ENCODE measurements around the gene ZKSCAN8.
A peak's percentile ranks its signal among the peaks of the same experiment; 100 is the strongest.

ZKSCAN8 gene

DNA sequence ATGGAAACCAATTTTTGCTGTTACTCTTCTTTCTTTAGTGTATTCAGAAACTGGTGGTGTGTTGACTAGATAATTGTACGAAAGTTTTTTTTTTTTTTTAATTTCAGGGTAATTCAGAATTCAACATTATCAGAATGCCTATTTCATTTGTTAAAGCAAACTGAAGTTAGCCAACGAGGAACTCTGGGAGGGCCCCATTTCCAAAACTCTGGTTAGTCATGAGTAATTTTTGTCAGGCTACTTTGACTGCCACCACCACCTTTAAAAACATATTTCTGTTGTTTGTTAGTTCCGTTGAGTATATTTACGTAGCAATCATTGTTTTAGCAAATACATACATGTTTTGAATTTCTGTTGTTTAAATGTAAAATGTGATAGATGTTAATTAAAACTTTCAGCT is 763 bp downstream of the ZKSCAN8 start:
- Histone ChIP-seq H3K9ac (ENCODE audit: low read depth, low read length) (peak overlapping the region; percentile 96), H3K27me3 (ENCODE audit: control insufficient read depth, insufficient read depth, low read length) (no peaks in the 10 kb centered on the region), H3K9me3 (replicated peaks; ENCODE audit: low read length) (no peaks in the 10 kb centered on the region), H3K4me1 (ENCODE audit: control insufficient read depth, insufficient read depth, low read length) (peaks cover 26% of the 10 kb centered on the region), H3K4me2 (ENCODE audit: low read length) (peak overlapping the region; percentile 85), H3K4me3 (ENCODE audit: low read length) (peak overlapping the region; percentile 99), H3K36me3 (ENCODE audit: insufficient read depth, low read length) (peaks cover 12% of the 10 kb centered on the region)

DNA sequence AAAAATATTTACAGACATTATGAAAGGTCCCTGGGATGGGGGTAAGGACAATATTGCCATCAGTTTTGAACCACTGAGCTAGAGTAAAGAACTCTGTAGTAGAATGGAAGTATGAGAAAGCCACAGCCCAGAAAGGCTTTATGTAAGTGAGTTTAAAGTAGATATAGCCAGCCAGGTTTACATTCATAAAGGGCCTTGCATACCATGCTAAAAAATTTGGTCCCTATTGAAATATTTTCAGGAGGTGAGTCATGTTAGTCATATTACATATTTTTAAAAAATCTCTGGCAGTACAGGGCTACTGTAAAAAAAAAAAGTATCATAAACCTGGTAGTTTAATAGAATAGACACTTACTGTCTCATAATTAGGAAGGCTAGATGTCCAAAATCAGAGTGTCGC is 3.5 kb downstream of the ZKSCAN8 start:
- H3K4me3 ChIP-seq (ENCODE audit: low read length): no peak overlapping the region
- no peak overlapping the region for H3K9ac ChIP-seq (ENCODE audit: low read depth, low read length)
- peaks cover 34% of the 10 kb centered on the region for H3K36me3 ChIP-seq (ENCODE audit: insufficient read depth, low read length)
- H3K4me2 ChIP-seq (ENCODE audit: low read length): peak overlapping the region; percentile 44
- H3K4me1 ChIP-seq (ENCODE audit: control insufficient read depth, insufficient read depth, low read length): peaks cover 17% of the 10 kb centered on the region
- H3K9me3 ChIP-seq (replicated peaks; ENCODE audit: low read length): no peaks in the 10 kb centered on the region
- H3K27me3 ChIP-seq (ENCODE audit: control insufficient read depth, insufficient read depth, low read length): no peaks in the 10 kb centered on the region

DNA sequence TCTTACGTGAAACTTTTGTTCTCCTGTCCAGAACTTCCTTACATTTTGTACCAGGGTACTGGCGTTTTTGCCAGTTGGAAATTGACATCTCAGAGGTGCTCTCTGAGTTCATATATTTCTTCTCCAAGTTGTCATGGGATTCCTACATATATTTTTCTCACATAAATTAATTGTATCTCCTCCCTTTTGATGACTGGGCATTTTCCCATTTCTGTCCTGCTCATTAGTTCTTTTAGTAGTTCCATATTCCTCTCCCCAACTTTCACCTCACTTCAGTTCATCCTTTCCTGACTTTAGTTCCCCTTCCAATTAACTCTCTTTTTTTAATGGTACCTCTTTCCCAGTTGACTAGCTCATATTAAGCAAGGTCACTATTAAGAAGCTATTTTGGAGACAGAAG is 10.8 kb downstream of the ZKSCAN8 start:
- Histone ChIP-seq H3K9ac (ENCODE audit: low read depth, low read length) (no peak overlapping the region), H3K4me3 (ENCODE audit: low read length) (no peak overlapping the region), H3K27me3 (ENCODE audit: control insufficient read depth, insufficient read depth, low read length) (no peaks in the 10 kb centered on the region), H3K4me1 (ENCODE audit: control insufficient read depth, insufficient read depth, low read length) (no peaks in the 10 kb centered on the region), H3K36me3 (ENCODE audit: insufficient read depth, low read length) (peaks cover 89% of the 10 kb centered on the region), H3K4me2 (ENCODE audit: low read length) (no peak overlapping the region), H3K9me3 (replicated peaks; ENCODE audit: low read length) (no peaks in the 10 kb centered on the region)

DNA sequence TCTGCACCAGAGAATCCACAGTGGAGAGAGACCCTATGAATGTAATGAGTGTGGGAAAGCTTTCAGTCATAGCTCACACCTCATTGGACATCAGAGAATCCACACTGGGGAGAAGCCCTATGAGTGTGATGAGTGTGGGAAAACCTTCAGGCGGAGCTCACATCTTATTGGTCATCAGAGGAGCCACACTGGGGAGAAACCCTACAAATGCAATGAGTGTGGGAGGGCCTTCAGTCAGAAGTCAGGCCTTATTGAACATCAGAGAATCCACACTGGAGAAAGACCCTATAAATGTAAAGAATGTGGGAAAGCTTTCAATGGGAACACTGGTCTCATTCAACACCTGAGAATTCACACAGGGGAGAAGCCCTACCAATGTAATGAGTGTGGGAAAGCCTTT is 11.9 kb downstream of the ZKSCAN8 start:
- no peaks in the 10 kb centered on the region for H3K27me3 ChIP-seq (ENCODE audit: control insufficient read depth, insufficient read depth, low read length)
- H3K4me3 ChIP-seq (ENCODE audit: low read length): no peak overlapping the region
- no peak overlapping the region for H3K9ac ChIP-seq (ENCODE audit: low read depth, low read length)
- peaks cover 84% of the 10 kb centered on the region for H3K36me3 ChIP-seq (ENCODE audit: insufficient read depth, low read length)
- H3K4me2 ChIP-seq (ENCODE audit: low read length): no peak overlapping the region
- H3K4me1 ChIP-seq (ENCODE audit: control insufficient read depth, insufficient read depth, low read length): no peaks in the 10 kb centered on the region
- H3K9me3 ChIP-seq (replicated peaks; ENCODE audit: low read length): no peaks in the 10 kb centered on the region

DNA sequence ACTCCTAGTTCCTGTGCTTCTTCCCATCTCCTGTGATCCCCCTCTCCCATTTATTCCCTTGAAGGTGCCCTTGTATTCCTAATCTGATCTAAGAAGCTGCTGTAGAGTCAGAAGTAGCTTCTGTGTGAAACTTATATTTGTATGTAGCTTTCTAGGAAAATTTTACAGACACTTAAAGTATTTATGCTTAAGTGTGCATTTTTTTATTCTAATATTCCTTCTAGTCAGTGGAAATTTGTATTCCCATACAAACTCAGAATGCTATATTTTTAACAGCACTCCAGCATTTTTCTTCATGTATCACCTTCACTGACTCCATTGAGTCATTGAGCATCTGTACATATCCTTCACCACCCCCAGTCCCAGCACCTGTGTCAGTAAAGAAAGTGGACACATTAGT is 12.7 kb downstream of the ZKSCAN8 start:
- no peaks in the 10 kb centered on the region for H3K4me1 ChIP-seq (ENCODE audit: control insufficient read depth, insufficient read depth, low read length)
- peaks cover 81% of the 10 kb centered on the region for H3K36me3 ChIP-seq (ENCODE audit: insufficient read depth, low read length)
- no peak overlapping the region for H3K9ac ChIP-seq (ENCODE audit: low read depth, low read length)
- H3K9me3 ChIP-seq (replicated peaks; ENCODE audit: low read length): no peaks in the 10 kb centered on the region
- H3K4me2 ChIP-seq (ENCODE audit: low read length): no peak overlapping the region
- H3K4me3 ChIP-seq (ENCODE audit: low read length): no peak overlapping the region
- no peaks in the 10 kb centered on the region for H3K27me3 ChIP-seq (ENCODE audit: control insufficient read depth, insufficient read depth, low read length)

DNA sequence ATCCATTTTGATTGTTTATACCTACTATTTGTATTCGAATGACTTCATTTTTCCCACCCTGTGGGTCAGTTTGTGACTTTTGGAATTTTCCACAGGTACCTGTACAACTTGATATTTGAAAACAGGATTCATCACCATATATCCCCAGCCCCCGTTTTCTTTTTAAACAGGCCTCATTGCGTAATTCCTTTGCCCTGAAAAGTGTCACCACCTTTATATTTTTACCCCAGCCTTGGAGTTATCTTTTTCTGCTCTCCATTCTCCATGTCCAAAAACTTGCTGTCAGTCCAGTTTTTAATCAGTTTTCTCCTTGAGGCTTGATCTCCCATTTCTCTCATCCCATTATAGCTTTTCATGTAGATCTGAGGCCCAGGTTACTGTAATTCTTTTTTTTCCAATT is 16.6 kb downstream of the ZKSCAN8 start:
- Histone ChIP-seq H3K27me3 (ENCODE audit: control insufficient read depth, insufficient read depth, low read length) (no peaks in the 10 kb centered on the region), H3K4me3 (ENCODE audit: low read length) (no peak overlapping the region), H3K9me3 (replicated peaks; ENCODE audit: low read length) (no peaks in the 10 kb centered on the region), H3K36me3 (ENCODE audit: insufficient read depth, low read length) (peaks cover 47% of the 10 kb centered on the region), H3K9ac (ENCODE audit: low read depth, low read length) (no peak overlapping the region), H3K4me2 (ENCODE audit: low read length) (no peak overlapping the region), H3K4me1 (ENCODE audit: control insufficient read depth, insufficient read depth, low read length) (peaks cover 7% of the 10 kb centered on the region)

DNA sequence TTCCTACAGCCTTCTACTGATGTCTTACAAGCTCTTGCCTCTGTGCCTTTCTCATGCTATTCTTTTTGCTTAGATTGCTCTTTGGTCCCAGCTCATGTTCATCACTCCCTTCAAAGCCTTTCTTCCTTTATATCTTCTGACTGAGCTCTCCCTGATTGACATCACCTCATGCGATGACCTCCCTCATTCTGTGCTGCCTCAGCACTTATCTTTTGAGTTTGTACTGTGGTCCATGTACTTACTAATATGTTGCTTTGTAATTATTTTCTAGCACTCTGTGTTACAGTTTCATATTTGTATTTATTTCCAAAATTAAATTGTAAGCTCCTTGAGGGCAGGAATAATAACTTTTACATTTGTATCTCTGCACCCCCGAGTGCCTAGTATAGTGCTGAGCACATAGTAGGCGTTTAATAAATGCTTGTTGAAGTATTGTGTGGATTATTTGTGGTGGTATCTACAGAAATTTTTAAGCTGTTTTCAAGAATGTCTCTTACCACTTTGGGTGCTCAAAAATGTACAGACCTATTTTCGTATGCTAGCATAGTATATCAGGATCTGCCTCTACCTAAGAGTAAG is 17.4 kb downstream of the ZKSCAN8 start:
- Histone ChIP-seq H3K4me2 (ENCODE audit: low read length) (no peak overlapping the region), H3K4me3 (ENCODE audit: low read length) (no peak overlapping the region), H3K4me1 (ENCODE audit: control insufficient read depth, insufficient read depth, low read length) (peaks cover 7% of the 10 kb centered on the region), H3K36me3 (ENCODE audit: insufficient read depth, low read length) (peaks cover 39% of the 10 kb centered on the region), H3K27me3 (ENCODE audit: control insufficient read depth, insufficient read depth, low read length) (no peaks in the 10 kb centered on the region), H3K9ac (ENCODE audit: low read depth, low read length) (no peak overlapping the region), H3K9me3 (replicated peaks; ENCODE audit: low read length) (no peaks in the 10 kb centered on the region)

DNA sequence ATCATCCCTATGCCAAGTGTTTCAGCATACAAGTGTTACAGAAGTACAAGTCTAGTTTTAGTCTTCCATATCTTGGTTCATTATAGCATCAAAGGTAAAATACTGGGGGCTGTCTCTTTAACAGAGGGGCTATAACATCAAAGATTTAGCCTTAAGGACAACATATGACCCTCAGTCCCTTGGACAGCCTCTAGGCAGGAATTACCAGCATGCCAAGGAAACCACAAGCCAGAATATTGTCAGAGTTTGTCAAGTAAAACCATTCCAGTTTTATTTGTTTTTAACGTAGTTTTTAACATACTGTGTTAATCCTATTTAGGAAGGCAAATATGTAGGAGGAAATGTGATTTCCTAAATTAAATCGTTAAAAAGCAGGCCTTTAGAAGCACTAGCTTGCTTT is 18.6 kb downstream of the ZKSCAN8 start:
- Histone ChIP-seq H3K4me3 (ENCODE audit: low read length) (no peak overlapping the region), H3K9me3 (replicated peaks; ENCODE audit: low read length) (no peaks in the 10 kb centered on the region)

DNA sequence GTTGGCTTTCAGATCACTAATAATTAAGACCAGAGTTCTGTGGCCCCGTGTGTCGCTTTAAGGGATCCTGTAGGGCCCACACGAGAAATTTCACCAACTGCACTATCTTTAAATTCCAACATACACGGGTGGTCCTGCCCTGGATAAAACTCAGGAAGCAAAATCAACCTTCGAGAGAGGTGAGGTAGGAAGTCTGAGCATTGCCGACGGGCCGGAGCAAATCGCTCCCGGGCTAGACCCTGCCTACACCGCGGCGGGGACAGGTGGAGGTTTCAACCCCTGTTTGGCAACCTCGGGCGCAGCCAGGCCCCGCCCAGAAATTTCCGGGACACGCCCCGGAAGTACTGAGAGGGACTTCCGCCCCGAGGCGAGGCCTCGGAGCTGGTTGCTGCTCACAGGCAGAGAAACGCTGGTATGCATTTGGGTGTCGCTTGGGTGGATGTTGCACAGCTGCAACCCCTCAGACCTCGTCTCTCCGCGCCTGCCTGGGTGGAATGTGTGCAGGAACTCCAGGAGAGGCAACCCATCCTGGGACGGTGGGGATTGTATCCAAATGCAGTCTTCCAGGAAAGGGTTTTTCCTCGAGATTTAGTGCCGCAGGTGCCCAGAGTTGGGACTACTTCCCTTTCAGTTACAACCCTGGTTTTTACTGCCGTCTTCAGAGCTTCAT is 19.9 kb downstream of the ZKSCAN8 start:
- H3K27me3 ChIP-seq (ENCODE audit: control insufficient read depth, insufficient read depth, low read length): no peaks in the 10 kb centered on the region
- peaks cover 16% of the 10 kb centered on the region for H3K36me3 ChIP-seq (ENCODE audit: insufficient read depth, low read length)
- peak overlapping the region; percentile 86 for H3K4me2 ChIP-seq (ENCODE audit: low read length)
- no peaks in the 10 kb centered on the region for H3K9me3 ChIP-seq (replicated peaks; ENCODE audit: low read length)
- peak overlapping the region; percentile 72 for H3K4me3 ChIP-seq (ENCODE audit: low read length)
- H3K4me1 ChIP-seq (ENCODE audit: control insufficient read depth, insufficient read depth, low read length): peaks cover 7% of the 10 kb centered on the region
- peak overlapping the region; percentile 61 for H3K9ac ChIP-seq (ENCODE audit: low read depth, low read length)

More for the DNA sequence above, 18.6 kb downstream of the ZKSCAN8 start:
- Histone ChIP-seq H3K36me3 (ENCODE audit: insufficient read depth, low read length) (peaks cover 28% of the 10 kb centered on the region), H3K27me3 (ENCODE audit: control insufficient read depth, insufficient read depth, low read length) (no peaks in the 10 kb centered on the region), H3K4me1 (ENCODE audit: control insufficient read depth, insufficient read depth, low read length) (peaks cover 7% of the 10 kb centered on the region), H3K4me2 (ENCODE audit: low read length) (no peak overlapping the region), H3K9ac (ENCODE audit: low read depth, low read length) (no peak overlapping the region)

DNA sequence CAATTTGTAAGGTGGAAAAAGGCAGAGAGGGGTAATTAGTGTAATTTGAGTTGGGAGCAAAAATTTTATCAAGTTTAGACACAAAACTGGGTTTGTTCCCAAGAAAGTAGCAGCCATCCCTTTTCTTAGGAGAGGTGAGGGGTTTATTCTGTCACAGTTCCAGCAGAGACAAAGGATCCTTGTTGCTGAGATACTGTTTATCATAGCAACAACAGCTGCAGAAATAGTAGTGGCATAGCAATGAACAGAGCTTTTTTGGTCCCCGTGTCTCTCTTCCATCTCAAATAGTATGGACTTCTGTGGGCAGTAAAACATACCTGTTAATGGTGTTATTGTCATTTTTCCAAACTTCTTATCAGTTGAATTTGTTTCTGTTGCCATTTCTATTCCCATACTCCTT is 23.9 kb downstream of the ZKSCAN8 start:
- H3K4me2 ChIP-seq (ENCODE audit: low read length): no peak overlapping the region
- H3K9me3 ChIP-seq (replicated peaks; ENCODE audit: low read length): no peaks in the 10 kb centered on the region
- H3K4me3 ChIP-seq (ENCODE audit: low read length): no peak overlapping the region
- no peaks in the 10 kb centered on the region for H3K27me3 ChIP-seq (ENCODE audit: control insufficient read depth, insufficient read depth, low read length)
- no peak overlapping the region for H3K9ac ChIP-seq (ENCODE audit: low read depth, low read length)
- no peaks in the 10 kb centered on the region for H3K36me3 ChIP-seq (ENCODE audit: insufficient read depth, low read length)
- H3K4me1 ChIP-seq (ENCODE audit: control insufficient read depth, insufficient read depth, low read length): peaks cover 7% of the 10 kb centered on the region

DNA sequence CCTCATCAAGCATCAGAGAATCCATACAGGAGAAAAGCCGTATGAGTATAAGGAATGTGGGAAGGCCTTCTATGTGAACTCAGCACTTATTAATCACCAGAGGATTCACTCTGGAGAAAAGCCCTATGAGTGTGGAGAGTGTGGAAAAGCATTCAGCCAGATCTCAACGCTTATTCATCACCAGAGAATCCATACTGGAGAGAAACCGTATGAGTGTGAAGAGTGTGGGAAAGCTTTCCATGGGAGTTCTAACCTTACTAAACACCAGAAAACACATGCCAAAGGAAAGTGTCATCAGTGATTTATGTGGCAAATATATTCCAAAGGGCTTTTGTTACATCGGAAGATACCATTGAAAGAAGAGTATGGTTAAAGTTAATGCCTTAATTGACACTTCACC is 25.4 kb downstream of the ZKSCAN8 start:
- no peaks in the 10 kb centered on the region for H3K27me3 ChIP-seq (ENCODE audit: control insufficient read depth, insufficient read depth, low read length)
- H3K4me3 ChIP-seq (ENCODE audit: low read length): no peak overlapping the region
- H3K9me3 ChIP-seq (replicated peaks; ENCODE audit: low read length): no peaks in the 10 kb centered on the region
- H3K9ac ChIP-seq (ENCODE audit: low read depth, low read length): no peak overlapping the region
- no peak overlapping the region for H3K4me2 ChIP-seq (ENCODE audit: low read length)
- H3K36me3 ChIP-seq (ENCODE audit: insufficient read depth, low read length): no peaks in the 10 kb centered on the region
- peaks cover 3% of the 10 kb centered on the region for H3K4me1 ChIP-seq (ENCODE audit: control insufficient read depth, insufficient read depth, low read length)

DNA sequence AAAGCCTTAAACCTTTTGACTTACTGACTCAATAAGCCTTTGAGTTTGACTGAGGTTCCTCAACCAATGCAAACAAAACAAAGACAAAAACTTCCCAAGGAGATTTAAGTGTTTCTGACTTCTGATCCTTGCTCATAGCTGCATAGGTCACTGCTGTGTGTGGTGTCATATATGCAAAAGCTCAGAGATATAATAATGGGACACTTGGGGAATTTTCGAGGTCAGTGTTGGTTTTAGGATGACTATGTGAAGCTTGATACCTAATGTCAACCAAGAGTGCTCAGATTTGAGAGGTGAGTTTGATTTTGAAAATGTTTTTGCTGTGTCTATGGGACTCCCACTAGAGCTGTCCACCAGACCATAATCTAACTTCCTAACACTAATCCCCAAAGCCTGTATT is 26.2 kb downstream of the ZKSCAN8 start:
- Histone ChIP-seq H3K4me1 (ENCODE audit: control insufficient read depth, insufficient read depth, low read length) (no peaks in the 10 kb centered on the region), H3K9ac (ENCODE audit: low read depth, low read length) (no peak overlapping the region), H3K27me3 (ENCODE audit: control insufficient read depth, insufficient read depth, low read length) (no peaks in the 10 kb centered on the region), H3K4me3 (ENCODE audit: low read length) (no peak overlapping the region), H3K36me3 (ENCODE audit: insufficient read depth, low read length) (no peaks in the 10 kb centered on the region), H3K9me3 (replicated peaks; ENCODE audit: low read length) (no peaks in the 10 kb centered on the region), H3K4me2 (ENCODE audit: low read length) (no peak overlapping the region)

Measured in skeletal muscle satellite cell (primary cell).